B cell (primary cell): ENCODE measurements around the gene TEF. TPM values are rescaled to one million over a fixed set of nuclear protein-coding genes. Genes with fewer than 3 reads are reported as not detected.
A peak's percentile ranks its signal among the peaks of the same experiment; 100 is the strongest.

Source experiments
- ATAC-seq: fragments of 200-7000 bp; cut with Tn5 transposase; one replicate; pipeline ENCODE4 v1.10.0; 2021; ENCODE audit warnings: low read depth, mild to moderate bottlenecking, moderate number of reproducible peaks, moderate library complexity
- CTCF ChIA-PET: fragments of 350-600 bp; sonication (Branson Sonifier 250); formaldehyde crosslinking; loops from one replicate; lab custom pipeline; 2021; ENCODE audit warnings: antibody characterized with exemption, inconsistent platforms; lab: Charles Lee
- POLR2A ChIA-PET: fragments of 350-600 bp; sonication (Branson Sonifier 250); formaldehyde crosslinking; loops from one replicate; lab custom pipeline; 2021; ENCODE audit warnings: antibody characterized with exemption; lab: Charles Lee
- DNase-seq: peaks from one replicate; pipeline ENCODE4 v3.0.0; 2013
- H2AFZ ChIP-seq: 2 replicates; pipeline ENCODE4 v1.6.1; 2012; ENCODE audit warnings: mild to moderate bottlenecking, low read depth, low read length; ENCODE audit not compliant: insufficient read depth, poor library complexity, severe bottlenecking
- H3K27ac ChIP-seq, 2 donors: 1 replicate in 1 of 2; 2 replicates in 1 of 2; pipeline ENCODE4 v1.5.1; 2012 to 2013; ENCODE audit warnings: low read length in 2 of 2, mild to moderate bottlenecking in 2 of 2, moderate library complexity in 1 of 2
- H3K27me3 ChIP-seq, 4 experiments: fragments of 200-600 bp in 1 of 4; sonication (generic) in 1 of 4; replicated peaks in 1 of 4; 1 replicate in 2 of 4; 2 replicates in 2 of 4; pipeline versions ENCODE4 v1.6.1 to v1.7.0; 2013 to 2016; ENCODE audit warnings: low read length in 3 of 4, mild to moderate bottlenecking in 2 of 4, mixed read lengths in 1 of 4, moderate library complexity in 1 of 4; ENCODE audit not compliant: insufficient read depth in 4 of 4, control insufficient read depth in 3 of 4; ENCODE audit errors: control extremely low read depth in 1 of 4
- H3K36me3 ChIP-seq, 2 experiments: replicated peaks in 1 of 2; 1 replicate in 1 of 2; 2 replicates in 1 of 2; pipeline versions ENCODE4 v1.6.1 to v1.7.1; 2013; ENCODE audit warnings: low read length in 1 of 2; ENCODE audit not compliant: insufficient read depth in 2 of 2, control insufficient read depth in 1 of 2; ENCODE audit errors: control extremely low read depth in 1 of 2, extremely low read depth in 1 of 2
- H3K4me1 ChIP-seq, 2 donors: fragments of 200-600 bp in 1 of 2; sonication (generic) in 1 of 2; 1 replicate in 1 of 2; 2 replicates in 1 of 2; pipeline versions ENCODE4 v1.5.1 to v1.6.1; 2013 to 2017; ENCODE audit warnings: low read length in 2 of 2; ENCODE audit not compliant: control insufficient read depth in 2 of 2, insufficient read depth in 2 of 2
- H3K4me2 ChIP-seq: replicated peaks from 2 replicates; pipeline ENCODE3; 2012; ENCODE audit warnings: mild to moderate bottlenecking, low read depth, low read length; ENCODE audit not compliant: poor library complexity, severe bottlenecking
- H3K4me3 ChIP-seq, 5 experiments: fragments of 200-600 bp in 1 of 5; sonication (generic) in 1 of 5; 1 replicate in 3 of 5; 2 replicates in 2 of 5; pipeline versions ENCODE4 v1.5.1 to v1.7.0; 2011 to 2016; ENCODE audit warnings: low read length in 4 of 5, mild to moderate bottlenecking in 4 of 5, low read depth in 2 of 5, control low read depth in 1 of 5, moderate library complexity in 1 of 5; ENCODE audit not compliant: insufficient read depth in 1 of 5; ENCODE audit errors: control extremely low read depth in 1 of 5, extremely low read depth in 1 of 5
- H3K79me2 ChIP-seq: fragments of 200-600 bp; sonication (generic); one replicate; pipeline ENCODE4 v1.6.0; 2016; ENCODE audit warnings: low read length; ENCODE audit not compliant: control insufficient read depth, insufficient read depth
- H3K9ac ChIP-seq: fragments of 200-600 bp; sonication (generic); 2 replicates; pipeline ENCODE4 v1.6.1; 2017; ENCODE audit warnings: mild to moderate bottlenecking, low read length, moderate library complexity
- H3K9me3 ChIP-seq, 3 donors: one replicate each; pipeline versions ENCODE4 v1.6.1 to v1.7.1; 2013; ENCODE audit warnings: low read length in 2 of 3; ENCODE audit not compliant: control insufficient read depth in 2 of 3, insufficient read depth in 1 of 3; ENCODE audit errors: control extremely low read depth in 1 of 3
- H4K20me1 ChIP-seq: 2 replicates; pipeline ENCODE4 v1.6.0; 2012; ENCODE audit warnings: mild to moderate bottlenecking, low read length; ENCODE audit not compliant: insufficient read depth, control insufficient read depth, poor library complexity, severe bottlenecking
- H3K27ac Mint-ChIP-seq: one replicate; pipeline ENCODE4 v1.8.0; 2021; ENCODE audit warnings: mixed read lengths
- H3K27me3 Mint-ChIP-seq: one replicate; pipeline ENCODE4 v1.8.0; 2021; ENCODE audit warnings: mixed read lengths
- H3K4me1 Mint-ChIP-seq: one replicate; pipeline ENCODE4 v1.8.0; 2021; ENCODE audit warnings: mixed read lengths
- H3K4me3 Mint-ChIP-seq: one replicate; pipeline ENCODE4 v1.8.0; 2021; ENCODE audit warnings: mixed read lengths
- H3K9me3 Mint-ChIP-seq: one replicate; pipeline ENCODE4 v1.8.0; 2022; ENCODE audit warnings: mixed read lengths; ENCODE audit not compliant: insufficient read depth
- CTCF ChIP-seq: fragments of 200-600 bp; IDR thresholded peaks from one replicate; pipeline ENCODE4 v1.8.0; 2022; ENCODE audit warnings: antibody characterized with exemption, mild to moderate bottlenecking
- EZH2 ChIP-seq: IDR thresholded peaks from 2 replicates; pipeline ENCODE4 v1.6.1; 2012; ENCODE audit warnings: borderline replicate concordance, low read depth, mild to moderate bottlenecking, moderate library complexity, low read length; ENCODE audit not compliant: insufficient read depth, poor library complexity, severe bottlenecking
- WGBS: methylation state at CpG from one replicate; pipeline ENCODE4 v1.1.5; 2013; ENCODE audit warnings: missing lambda C conversion rate; ENCODE audit not compliant: insufficient coverage; 5-methylcytosine and 5-hydroxymethylcytosine counted together
- intact Hi-C: fragments of 100-400 bp; cut with micrococcal nuclease; formaldehyde crosslinking; loops from one replicate; pipeline ENCODE4 v1.10.0; 2022
- polyA plus RNA-seq: library from polyadenylated mRNA; depleted of rRNA; stranded (reverse); fragments of >200 nt; gene quantifications from 2 replicates; pipeline ENCODE4 v1.2.3, GENCODE V29; 2012
- total RNA-seq, 2 donors: library from RNA; stranded (reverse); fragments of 120-200 nt in 1 of 2; gene quantifications; 1 replicate in 1 of 2; 2 replicates in 1 of 2; pipeline versions ENCODE4 v1.2.3 to v1.2.4, GENCODE V29; 2013 to 2022

TEF gene
- total and polyA plus RNA-seq, 2 donors (not counting 1 experiment from before 2014, with no cell fraction given), result 5.0 to 5.5 TPM

GRCh38 chr22:41445129-41446056 is 63.7 kb downstream of the TEF start:
- POLR2A ChIA-PET, result interaction anchor here (0.5 to 6.9 kb wide), 18 partner anchors 12 to 491 kb away, joined by 3 to 88 read pairs (median 4); partner anchors contain the start of genes ACO2, PHF5A and TEF
- H3K4me1 ChIP-seq, result peaks cover 8 to 28% of the 10 kb centered on the region in 2 donors
- H3K9ac ChIP-seq, result peak overlapping the region; percentile 85
- peak overlapping the region; percentile 91 to 99 (median 97) for H3K4me3 ChIP-seq
- ATAC-seq (no peak), DNase-seq (peak; percentile 59)
- H2AFZ ChIP-seq, result peak overlapping the region; percentile 68
- no peak for TF ChIP-seq CTCF
- TF ChIP-seq EZH2, result no peak
- intact Hi-C loops, result loop anchor here (2.0 to 10.0 kb wide), 4 partner anchors 41 to 591 kb away; partner anchors contain the start of genes DESI1, ST13, XPNPEP3 and XRCC6
- 0% methylated on average over 10 of the region's 22 CpGs for WGBS
- peaks cover 40% of the 10 kb centered on the region for H4K20me1 ChIP-seq
- Mint-ChIP-seq H3K27ac (peak overlapping the region; percentile 94), H3K4me1 (peaks cover 37% of the 10 kb centered on the region), H3K4me3 (peak overlapping the region; percentile 99), H3K27me3 (no peaks in the 10 kb centered on the region), H3K9me3 (no peaks in the 10 kb centered on the region)
- peaks cover 62% of the 10 kb centered on the region for H3K79me2 ChIP-seq
- H3K27me3 ChIP-seq, result no peaks in the 10 kb centered on the region
- CTCF ChIA-PET, result interaction anchor here (1.0 to 6.3 kb wide), 10 partner anchors 23 to 221 kb away, joined by 3 to 41 read pairs (median 5); partner anchors contain the start of genes ACO2 and PHF5A
- H3K9me3 ChIP-seq, result no peaks in the 10 kb centered on the region
- H3K4me2 ChIP-seq, result peak overlapping the region; percentile 92
- H3K27ac ChIP-seq, result peak overlapping the region; percentile 97 to 98
- H3K36me3 ChIP-seq, result no peaks in the 10 kb centered on the region
